ENCODE data around the gene PLET1.
"Not testable (repeated sequence)": the region's sequence is repeated elsewhere in the genome, so short reads cannot be mapped to it uniquely, and the experiment has no call there.

Gene PLET1

GRCh38 chr11:112213753-112214152, 46.9 kb downstream of the PLET1 start:
- H3K4me1 Mint-ChIP-seq, result peaks cover 16% of the 10 kb centered on the region

GRCh38 chr11:112212710-112213109, 48.0 kb downstream of the PLET1 start:
- Mint-ChIP-seq H3K4me1 (peaks cover 16% of the 10 kb centered on the region), H3K36me3 (no peaks in the 10 kb centered on the region), H3K9me3 (no peaks in the 10 kb centered on the region), H3K27ac (no peak overlapping the region), H3K27me3 (peaks cover 2% of the 10 kb centered on the region), H3K4me3 (no peak overlapping the region)

More at GRCh38 chr11:112213753-112214152, 46.9 kb downstream of the PLET1 start:
- no peak overlapping the region for H3K4me3 Mint-ChIP-seq
- H3K9me3 Mint-ChIP-seq, result no peaks in the 10 kb centered on the region
- no peaks in the 10 kb centered on the region for H3K36me3 Mint-ChIP-seq
- H3K27ac Mint-ChIP-seq, result no peak overlapping the region
- H3K27me3 Mint-ChIP-seq, result peaks cover 2% of the 10 kb centered on the region

GRCh38 chr11:112212290-112212689, 48.4 kb downstream of the PLET1 start:
- H3K4me1 Mint-ChIP-seq, result peaks cover 16% of the 10 kb centered on the region
- no peaks in the 10 kb centered on the region for H3K9me3 Mint-ChIP-seq
- H3K27ac Mint-ChIP-seq, result no peak overlapping the region
- no peaks in the 10 kb centered on the region for H3K36me3 Mint-ChIP-seq
- no peak overlapping the region for H3K4me3 Mint-ChIP-seq
- peaks cover 2% of the 10 kb centered on the region for H3K27me3 Mint-ChIP-seq

GRCh38 chr11:112211536-112211935, 49.1 kb downstream of the PLET1 start:
- H3K27me3 Mint-ChIP-seq, result peaks cover 2% of the 10 kb centered on the region
- peaks cover 16% of the 10 kb centered on the region for H3K4me1 Mint-ChIP-seq
- H3K9me3 Mint-ChIP-seq, result no peaks in the 10 kb centered on the region
- peaks cover 2% of the 10 kb centered on the region for H3K36me3 Mint-ChIP-seq
- no peak overlapping the region for H3K27ac Mint-ChIP-seq
- H3K4me3 Mint-ChIP-seq, result peak overlapping the region; percentile 16

- Mint-ChIP-seq H3K4me1 (peaks cover 16% of the 10 kb centered on the region), H3K4me3 (no peak overlapping the region), H3K27ac (no peak overlapping the region), H3K9me3 (no peaks in the 10 kb centered on the region), H3K27me3 (peaks cover 2% of the 10 kb centered on the region), H3K36me3 (peaks cover 2% of the 10 kb centered on the region)
Observed at GRCh38 chr11:112210890-112211289, 49.8 kb downstream of the PLET1 start.

GRCh38 chr11:112206071-112206470, 54.6 kb downstream of the PLET1 start:
- H3K27me3 Mint-ChIP-seq, result peaks cover 2% of the 10 kb centered on the region
- H3K4me3 Mint-ChIP-seq, result no peak overlapping the region
- no peaks in the 10 kb centered on the region for H3K9me3 Mint-ChIP-seq
- H3K4me1 Mint-ChIP-seq, result peaks cover 2% of the 10 kb centered on the region
- H3K36me3 Mint-ChIP-seq, result peaks cover 2% of the 10 kb centered on the region
- no peak overlapping the region for H3K27ac Mint-ChIP-seq

- no peaks in the 10 kb centered on the region for H3K27me3 Mint-ChIP-seq
- H3K36me3 Mint-ChIP-seq, result no peaks in the 10 kb centered on the region
- no peaks in the 10 kb centered on the region for H3K9me3 Mint-ChIP-seq
- H3K4me3 Mint-ChIP-seq, result no peak overlapping the region
- no peaks in the 10 kb centered on the region for H3K4me1 Mint-ChIP-seq
- H3K27ac Mint-ChIP-seq, result no peak overlapping the region
Observed at GRCh38 chr11:112200252-112200651, 60.4 kb downstream of the PLET1 start.

GRCh38 chr11:112199101-112199500, 61.6 kb downstream of the PLET1 start:
- not testable (repeated sequence) for H3K4me1 Mint-ChIP-seq, H3K4me3 Mint-ChIP-seq, H3K27me3 Mint-ChIP-seq, H3K36me3 Mint-ChIP-seq, H3K27ac Mint-ChIP-seq, H3K9me3 Mint-ChIP-seq

All from activated naive CD4-positive, alpha-beta T cell treated with anti-CD3 and anti-CD28 coated beads, Interleukin-2, amount 50 U/mL, for 24 hours (primary cell).